MV-4-11 (cell line): ENCODE data around the gene CAVIN3.

Source experiments
- DNase-seq: peaks from one replicate; lab custom pipeline; 2025; lab: John Stamatoyannopoulos, UW

The CAVIN3 gene

GRCh38 chr11:6320411-6321155 lies at the start of gene CAVIN3:
Gene CAVIN3 (minus strand): TSS chr11:6320501. CDS start chr11:6320476, 25 bp downstream.
- DNase-seq: peak; percentile 66

GRCh38 chr11:6365659-6366058 lies 45.4 kb upstream of the CAVIN3 start:
- DNase-seq: no peak

GRCh38 chr11:6362873-6363678 lies 42.8 kb upstream of the CAVIN3 start:
- DNase-seq: peak; percentile 38

- DNase-seq: no peak
Observed at GRCh38 chr11:6362185-6362872, 42.0 kb upstream of the CAVIN3 start.

- no peak for DNase-seq
Observed at GRCh38 chr11:6360183-6360582, 39.9 kb upstream of the CAVIN3 start.

- DNase-seq: no peak
Observed at GRCh38 chr11:6357222-6357621, 36.9 kb upstream of the CAVIN3 start.

- no peak for DNase-seq
Observed at GRCh38 chr11:6356503-6357055, 36.3 kb upstream of the CAVIN3 start.

GRCh38 chr11:6354651-6355485 lies 34.6 kb upstream of the CAVIN3 start:
- DNase-seq: no peak

GRCh38 chr11:6353367-6353987 lies 33.2 kb upstream of the CAVIN3 start:
- DNase-seq: peak; percentile 19

- DNase-seq: no peak
Observed at GRCh38 chr11:6351782-6352382, 31.6 kb upstream of the CAVIN3 start.

- no peak for DNase-seq
Observed at GRCh38 chr11:6350486-6350885, 30.2 kb upstream of the CAVIN3 start.

GRCh38 chr11:6350043-6350442 lies 29.7 kb upstream of the CAVIN3 start:
- no peak for DNase-seq

GRCh38 chr11:6345366-6345765 lies 25.1 kb upstream of the CAVIN3 start:
- no peak for DNase-seq

GRCh38 chr11:6336293-6336692 lies 16.0 kb upstream of the CAVIN3 start:
- DNase-seq: no peak

GRCh38 chr11:6334806-6335205 lies 14.5 kb upstream of the CAVIN3 start:
- DNase-seq: no peak

GRCh38 chr11:6333095-6333494 lies 12.8 kb upstream of the CAVIN3 start:
- DNase-seq: no peak

GRCh38 chr11:6332066-6332465 lies 11.8 kb upstream of the CAVIN3 start:
- no peak for DNase-seq

- DNase-seq: no peak
Observed at GRCh38 chr11:6328321-6328720, 8.0 kb upstream of the CAVIN3 start.

- DNase-seq: no peak
Observed at GRCh38 chr11:6327806-6328205, 7.5 kb upstream of the CAVIN3 start.

- no peak for DNase-seq
Observed at GRCh38 chr11:6326985-6327384, 6.7 kb upstream of the CAVIN3 start.

GRCh38 chr11:6326303-6326702 lies 6.0 kb upstream of the CAVIN3 start:
- no peak for DNase-seq
